ENCODE data around the gene CAMK2G. TPM values are rescaled to one million over a fixed set of nuclear protein-coding genes. Genes with fewer than 3 reads are reported as not detected.

The CAMK2G gene
- total RNA-seq, 1 donor from 2014 or later: 15.9 TPM

- no peak overlapping the region for H3K4me3 Mint-ChIP-seq
- H3K27me3 Mint-ChIP-seq (ENCODE audit: insufficient read depth): no peaks in the 10 kb centered on the region
- peaks cover 21% of the 10 kb centered on the region for H3K36me3 Mint-ChIP-seq (ENCODE audit: low read depth)
- H3K4me1 Mint-ChIP-seq (ENCODE audit: low read depth): peaks cover 6% of the 10 kb centered on the region
- no peak overlapping the region for H3K27ac Mint-ChIP-seq
- no peaks in the 10 kb centered on the region for H3K9me3 Mint-ChIP-seq
- DNase-seq (ENCODE audit: low spot score): no peak
- intact Hi-C loops (cut with micrococcal nuclease): loop anchor here (1.0 kb wide), 1 partner anchor 60 kb away; no protein-coding TSS in a partner anchor
Observed at GRCh38 chr10:73815719-73816030, 58.7 kb downstream of the CAMK2G start.

DNA sequence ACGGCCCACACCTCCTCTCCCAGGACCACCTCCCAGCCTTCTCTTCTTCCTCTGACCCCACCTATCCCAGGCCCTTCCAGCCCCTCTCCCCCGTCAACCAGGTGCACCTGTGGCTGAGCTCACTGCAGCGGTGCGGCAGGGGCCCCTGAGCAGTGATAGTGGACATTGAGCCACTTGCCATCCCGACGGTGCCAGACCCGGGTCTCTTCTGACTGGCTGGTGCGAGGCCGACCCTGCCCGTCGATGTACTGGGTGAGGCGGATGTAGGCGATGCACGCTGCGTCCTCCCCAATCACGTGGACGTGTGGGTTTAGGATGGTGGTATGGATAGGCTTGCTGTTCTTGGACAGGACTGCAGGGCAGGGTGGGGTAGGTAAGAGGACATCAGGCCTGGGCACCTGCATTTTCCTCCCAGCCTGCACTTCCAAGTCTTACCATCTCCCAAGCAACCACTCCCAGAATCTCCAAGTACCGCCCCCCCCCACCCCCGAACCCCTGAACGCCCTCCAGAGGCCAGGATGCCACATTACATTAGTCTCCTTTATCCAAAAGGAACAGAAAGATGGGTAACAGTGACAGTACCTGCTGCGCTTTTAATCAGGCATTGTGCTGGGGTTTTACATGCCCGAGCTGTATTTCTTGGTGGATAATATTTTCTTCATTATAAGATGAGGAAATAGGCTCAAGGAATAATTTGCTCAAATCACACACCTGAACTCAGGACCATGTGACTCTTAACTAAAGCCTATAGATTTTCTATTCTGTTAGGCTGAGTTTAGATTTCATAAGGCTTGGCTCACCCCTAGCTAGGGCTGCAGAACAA is 59.2 kb downstream of the CAMK2G start:
- peaks cover 12% of the 10 kb centered on the region for H3K4me1 Mint-ChIP-seq (ENCODE audit: low read depth)
- H3K4me3 Mint-ChIP-seq: no peak overlapping the region
- DNase-seq (ENCODE audit: low spot score): no peak
- intact Hi-C loops (cut with micrococcal nuclease): loop anchor here (1.0 kb wide), 1 partner anchor 60 kb away; no protein-coding TSS in a partner anchor
- no peaks in the 10 kb centered on the region for H3K27me3 Mint-ChIP-seq (ENCODE audit: insufficient read depth)
- no peaks in the 10 kb centered on the region for H3K9me3 Mint-ChIP-seq
- H3K36me3 Mint-ChIP-seq (ENCODE audit: low read depth): peaks cover 22% of the 10 kb centered on the region
- H3K27ac Mint-ChIP-seq: no peak overlapping the region

GRCh38 chr10:73814276-73814895 is 60.0 kb downstream of the CAMK2G start:
- Mint-ChIP-seq H3K27me3 (ENCODE audit: insufficient read depth) (no peaks in the 10 kb centered on the region), H3K4me3 (no peak overlapping the region), H3K9me3 (no peaks in the 10 kb centered on the region), H3K27ac (no peak overlapping the region), H3K4me1 (ENCODE audit: low read depth) (peaks cover 19% of the 10 kb centered on the region), H3K36me3 (ENCODE audit: low read depth) (peaks cover 23% of the 10 kb centered on the region)
- no peak for DNase-seq (ENCODE audit: low spot score)
- intact Hi-C loops (cut with micrococcal nuclease): no loop called here

- H3K27me3 Mint-ChIP-seq (ENCODE audit: insufficient read depth): no peaks in the 10 kb centered on the region
- peaks cover 30% of the 10 kb centered on the region for H3K4me1 Mint-ChIP-seq (ENCODE audit: low read depth)
- no peak for DNase-seq (ENCODE audit: low spot score)
- intact Hi-C loops (cut with micrococcal nuclease): no loop called here
- H3K27ac Mint-ChIP-seq: no peak overlapping the region
- H3K36me3 Mint-ChIP-seq (ENCODE audit: low read depth): peaks cover 33% of the 10 kb centered on the region
- peak overlapping the region; percentile 71 for H3K4me3 Mint-ChIP-seq
- H3K9me3 Mint-ChIP-seq: no peaks in the 10 kb centered on the region
Observed at GRCh38 chr10:73813333-73813732, 61.0 kb downstream of the CAMK2G start.

DNA sequence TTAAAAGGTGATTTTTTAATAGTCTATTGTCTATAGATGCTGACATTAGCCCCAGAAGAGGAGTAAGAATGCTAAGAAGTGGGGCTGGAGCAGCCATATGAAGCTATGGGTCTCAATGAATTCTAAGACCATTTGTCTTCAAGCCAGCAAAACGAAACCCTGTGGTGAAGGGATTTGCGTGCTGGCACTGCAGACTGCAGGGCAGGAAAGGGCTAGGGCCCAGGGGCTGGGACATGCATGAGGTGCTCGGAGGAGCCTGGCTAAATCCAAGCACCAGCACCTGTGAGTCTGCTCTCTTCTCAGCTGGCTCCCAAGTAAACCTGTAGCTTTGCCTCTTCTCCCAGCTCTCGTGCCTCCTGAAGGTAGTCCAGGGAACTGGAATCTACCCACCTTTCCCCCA is 61.7 kb downstream of the CAMK2G start:
- Mint-ChIP-seq H3K36me3 (ENCODE audit: low read depth) (peaks cover 36% of the 10 kb centered on the region), H3K27me3 (ENCODE audit: insufficient read depth) (no peaks in the 10 kb centered on the region), H3K4me1 (ENCODE audit: low read depth) (peaks cover 32% of the 10 kb centered on the region), H3K9me3 (no peaks in the 10 kb centered on the region), H3K27ac (peak overlapping the region; percentile 27), H3K4me3 (peak overlapping the region; percentile 71)
- intact Hi-C loops (cut with micrococcal nuclease): loop anchor here (1.0 kb wide), 3 partner anchors 37 to 339 kb away; partner anchors contain the start of gene ADK
- DNase-seq (ENCODE audit: low spot score): no peak

- Mint-ChIP-seq H3K4me1 (ENCODE audit: low read depth) (peaks cover 50% of the 10 kb centered on the region), H3K36me3 (ENCODE audit: low read depth) (peaks cover 44% of the 10 kb centered on the region), H3K4me3 (peak overlapping the region; percentile 97)
Observed at GRCh38 chr10:73810735-73811465, 63.5 kb downstream of the CAMK2G start.

GRCh38 chr10:73810358-73810734 is 64.0 kb downstream of the CAMK2G start:
- DNase-seq (ENCODE audit: low spot score): no peak
- peak overlapping the region; percentile 98 for H3K27ac Mint-ChIP-seq
- H3K27me3 Mint-ChIP-seq (ENCODE audit: insufficient read depth): no peaks in the 10 kb centered on the region
- peaks cover 56% of the 10 kb centered on the region for H3K4me1 Mint-ChIP-seq (ENCODE audit: low read depth)
- H3K4me3 Mint-ChIP-seq: peak overlapping the region; percentile 97
- intact Hi-C loops (cut with micrococcal nuclease): loop anchor here (1.0 to 2.0 kb wide), 4 partner anchors 38 to 314 kb away; partner anchors contain the start of genes CAMK2G, PPP3CB and SEC24C
- no peaks in the 10 kb centered on the region for H3K9me3 Mint-ChIP-seq
- H3K36me3 Mint-ChIP-seq (ENCODE audit: low read depth): peaks cover 49% of the 10 kb centered on the region

More at GRCh38 chr10:73810735-73811465, 63.5 kb downstream of the CAMK2G start:
- no peaks in the 10 kb centered on the region for H3K27me3 Mint-ChIP-seq (ENCODE audit: insufficient read depth)
- peak; percentile 54 for DNase-seq (ENCODE audit: low spot score)
- peak overlapping the region; percentile 98 for H3K27ac Mint-ChIP-seq
- H3K9me3 Mint-ChIP-seq: no peaks in the 10 kb centered on the region
- intact Hi-C loops (cut with micrococcal nuclease): loop anchor here (1.0 to 2.0 kb wide), 5 partner anchors 26 to 315 kb away; partner anchors contain the start of genes CAMK2G, PPP3CB, SEC24C and ZSWIM8

- intact Hi-C loops (cut with micrococcal nuclease): no loop called here
- H3K27ac Mint-ChIP-seq: peak overlapping the region; percentile 45
- H3K4me3 Mint-ChIP-seq: peak overlapping the region; percentile 97
- DNase-seq (ENCODE audit: low spot score): no peak
- H3K27me3 Mint-ChIP-seq (ENCODE audit: insufficient read depth): no peaks in the 10 kb centered on the region
- H3K4me1 Mint-ChIP-seq (ENCODE audit: low read depth): peaks cover 58% of the 10 kb centered on the region
- peaks cover 52% of the 10 kb centered on the region for H3K36me3 Mint-ChIP-seq (ENCODE audit: low read depth)
- H3K9me3 Mint-ChIP-seq: no peaks in the 10 kb centered on the region
Observed at GRCh38 chr10:73809061-73809818, 65.1 kb downstream of the CAMK2G start.

GRCh38 chr10:73808021-73808815 is 66.1 kb downstream of the CAMK2G start:
- no peak for DNase-seq (ENCODE audit: low spot score)
- Mint-ChIP-seq H3K27me3 (ENCODE audit: insufficient read depth) (no peaks in the 10 kb centered on the region), H3K9me3 (no peaks in the 10 kb centered on the region), H3K4me3 (no peak overlapping the region), H3K27ac (no peak overlapping the region), H3K4me1 (ENCODE audit: low read depth) (peaks cover 68% of the 10 kb centered on the region), H3K36me3 (ENCODE audit: low read depth) (peaks cover 54% of the 10 kb centered on the region)
- intact Hi-C loops (cut with micrococcal nuclease): no loop called here

GRCh38 chr10:73807471-73807870 is 66.9 kb downstream of the CAMK2G start:
- peaks cover 56% of the 10 kb centered on the region for H3K36me3 Mint-ChIP-seq (ENCODE audit: low read depth)
- peak overlapping the region; percentile 20 for H3K27ac Mint-ChIP-seq
- no peaks in the 10 kb centered on the region for H3K9me3 Mint-ChIP-seq
- DNase-seq (ENCODE audit: low spot score): no peak
- H3K4me3 Mint-ChIP-seq: no peak overlapping the region
- H3K4me1 Mint-ChIP-seq (ENCODE audit: low read depth): peaks cover 64% of the 10 kb centered on the region
- intact Hi-C loops (cut with micrococcal nuclease): no loop called here
- no peaks in the 10 kb centered on the region for H3K27me3 Mint-ChIP-seq (ENCODE audit: insufficient read depth)

DNA sequence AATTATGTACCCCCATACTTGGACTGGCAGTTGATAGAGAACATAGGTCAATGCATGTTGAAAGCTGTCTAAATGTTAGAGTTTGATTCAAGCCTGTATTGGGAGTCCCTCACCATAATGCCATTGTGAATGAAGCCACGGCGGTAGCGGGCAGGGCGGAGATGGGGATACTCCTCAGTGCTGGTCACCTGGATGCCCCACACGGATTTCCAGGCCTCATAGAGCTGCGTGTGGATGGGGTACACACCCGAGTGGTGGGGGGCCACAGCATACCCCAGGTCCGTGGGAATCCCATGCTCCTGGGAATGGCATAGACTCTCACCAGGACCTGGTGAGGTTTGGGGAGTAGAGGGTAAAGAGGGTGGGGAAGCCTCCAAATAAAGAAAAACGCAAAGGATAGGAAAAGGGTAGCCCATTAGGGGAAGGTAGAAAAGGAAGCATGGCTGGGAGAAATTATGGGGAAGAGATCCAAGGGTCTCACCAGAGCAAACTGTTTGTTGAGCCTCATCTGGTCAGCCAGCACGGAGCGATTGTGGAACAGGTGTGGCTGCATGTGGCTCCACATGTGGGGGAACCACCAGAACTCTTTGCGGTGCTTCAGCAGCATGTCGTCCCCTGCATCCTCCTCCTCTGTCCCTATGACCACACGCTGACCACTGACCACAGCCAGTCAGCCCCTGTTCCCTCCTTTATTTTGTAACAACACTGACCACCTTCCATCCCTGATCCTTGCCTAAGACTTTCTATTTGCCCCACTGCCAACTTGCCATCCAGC is 68.0 kb downstream of the CAMK2G start:
- Mint-ChIP-seq H3K4me3 (peak overlapping the region; percentile 16), H3K9me3 (no peaks in the 10 kb centered on the region), H3K36me3 (ENCODE audit: low read depth) (peaks cover 65% of the 10 kb centered on the region), H3K27ac (peak overlapping the region; percentile 15), H3K4me1 (ENCODE audit: low read depth) (peaks cover 63% of the 10 kb centered on the region), H3K27me3 (ENCODE audit: insufficient read depth) (no peaks in the 10 kb centered on the region)
- intact Hi-C loops (cut with micrococcal nuclease): no loop called here
- no peak for DNase-seq (ENCODE audit: low spot score)

All from activated T-helper 1 cell treated with anti-CD3 and anti-CD28 coated beads, Interleukin-12 subunit alpha, Interleukin-12 subunit beta, Interleukin-2, Interleukin-4 antibody, amounts not matched to agents 30 ng/mL and 10 ng/mL and 1 ng/mL, durations not matched to agents 14 hours and 24 hours and 36 hours (primary cell).